IMR-90 (cell line): Measurements from ENCODE around the gene MYO1D. TPM values are rescaled to one million over a fixed set of nuclear protein-coding genes. Genes with fewer than 3 reads are reported as not detected.

ENCODE experiments used
- ATAC-seq: fragments of 200-7000 bp; cut with Tn5 transposase; 2 replicates; pipeline ENCODE4 v1.9.1; 2020; ENCODE audit warnings: low read depth, mild to moderate bottlenecking, moderate library complexity
- BruUV-seq: library from RNA; stranded (reverse); fragments of 400-500 nt; replicated peaks from 2 replicates; lab custom pipeline; 2021; lab: Mats Ljungman, UMichigan
- CTCF ChIA-PET: fragments of 300-600 bp; formaldehyde crosslinking; extraction: SDS; loops from one replicate; lab custom pipeline; 2021; ENCODE audit warnings: antibody characterized with exemption; lab: Yijun Ruan, JAX
- POLR2A ChIA-PET: fragments of 300-600 bp; sonication (Branson Sonifier 250); formaldehyde crosslinking; loops from one replicate; lab custom pipeline; 2022; ENCODE audit warnings: antibody characterized with exemption; ENCODE audit not compliant: unreplicated experiment; lab: Charles Lee
- DNase-seq: peaks from one replicate; pipeline ENCODE4 v3.0.0; 2013
- H2AFZ ChIP-seq: replicated peaks from 2 replicates; pipeline ENCODE3; 2013; ENCODE audit warnings: low read length, mild to moderate bottlenecking; ENCODE audit not compliant: poor library complexity
- H2AK5ac ChIP-seq: 2 replicates; pipeline ENCODE4 v1.6.1; 2013; ENCODE audit warnings: low read depth, low read length, inconsistent platforms
- H2AK9ac ChIP-seq: replicated peaks from 2 replicates; pipeline ENCODE3; 2013; ENCODE audit warnings: mild to moderate bottlenecking, low read depth, low read length, moderate library complexity; ENCODE audit not compliant: poor library complexity
- H2BK120ac ChIP-seq: 2 replicates; pipeline ENCODE4 v1.6.1; 2013; ENCODE audit warnings: low read depth, low read length, inconsistent platforms
- H2BK15ac ChIP-seq: 3 replicates; pipeline ENCODE4 v1.6.1; 2013; ENCODE audit warnings: low read depth, low read length, inconsistent platforms
- H2BK20ac ChIP-seq: 2 replicates; pipeline ENCODE4 v1.6.1; 2013; ENCODE audit warnings: low read depth, mild to moderate bottlenecking, inconsistent platforms, low read length, moderate library complexity
- H2BK5ac ChIP-seq: 2 replicates; pipeline ENCODE4 v1.6.1; 2013; ENCODE audit warnings: mild to moderate bottlenecking, low read depth, low read length, inconsistent platforms; ENCODE audit not compliant: poor library complexity, severe bottlenecking
- H3K14ac ChIP-seq: replicated peaks from 2 replicates; pipeline ENCODE4 v1.6.1; 2013; ENCODE audit warnings: low read depth, low read length, inconsistent platforms
- H3K18ac ChIP-seq: 2 replicates; pipeline ENCODE4 v1.6.1; 2013; ENCODE audit warnings: low read depth, low read length, control low read depth
- H3K23ac ChIP-seq: 2 replicates; pipeline ENCODE4 v1.6.1; 2013; ENCODE audit warnings: low read depth, low read length, inconsistent platforms
- H3K27ac ChIP-seq: 2 replicates; pipeline ENCODE4 v1.5.1; 2013; ENCODE audit warnings: mild to moderate bottlenecking, control low read depth, low read length; ENCODE audit not compliant: insufficient read depth
- H3K27me3 ChIP-seq: 2 replicates; pipeline ENCODE4 v1.6.1; 2013; ENCODE audit warnings: low read length; ENCODE audit not compliant: control insufficient read depth, insufficient read depth
- H3K36me3 ChIP-seq: 2 replicates; pipeline ENCODE4 v1.6.1; 2013; ENCODE audit warnings: low read length, mixed read lengths; ENCODE audit not compliant: control insufficient read depth, insufficient read depth
- H3K4ac ChIP-seq: 2 replicates; pipeline ENCODE4 v1.6.1; 2013; ENCODE audit warnings: low read depth, low read length, inconsistent platforms
- H3K4me1 ChIP-seq: 2 replicates; pipeline ENCODE4 v1.6.1; 2013; ENCODE audit warnings: low read length, mixed read lengths; ENCODE audit not compliant: control insufficient read depth, insufficient read depth
- H3K4me2 ChIP-seq: 2 replicates; pipeline ENCODE4 v1.6.1; 2013; ENCODE audit warnings: low read depth, mild to moderate bottlenecking, control low read depth, low read length, moderate library complexity
- H3K4me3 ChIP-seq: 2 replicates; pipeline ENCODE4 v1.5.1; 2013; ENCODE audit warnings: low read depth, mild to moderate bottlenecking, control low read depth, low read length, moderate library complexity; ENCODE audit not compliant: insufficient read depth
- H3K56ac ChIP-seq: 2 replicates; pipeline ENCODE4 v1.6.1; 2013; ENCODE audit warnings: low read length, inconsistent platforms; ENCODE audit not compliant: insufficient read depth; ENCODE audit errors: extremely low read depth
- H3K79me1 ChIP-seq, 2 experiments: 2 replicates each; pipeline ENCODE4 v1.6.1; 2013; ENCODE audit warnings: low read length in 2 of 2, inconsistent platforms in 1 of 2, low read depth in 1 of 2
- H3K9ac ChIP-seq: 2 replicates; pipeline ENCODE4 v1.6.1; 2013; ENCODE audit warnings: low read depth, low read length, control low read depth
- H3K9me1 ChIP-seq: 2 replicates; pipeline ENCODE4 v1.6.1; 2013; ENCODE audit warnings: low read length, inconsistent platforms; ENCODE audit not compliant: insufficient read depth
- H3K9me3 ChIP-seq: 2 replicates; pipeline ENCODE4 v1.6.1; 2013; ENCODE audit warnings: low read length; ENCODE audit not compliant: control insufficient read depth, insufficient read depth
- H4K20me1 ChIP-seq: 2 replicates; pipeline ENCODE4 v1.6.1; 2013; ENCODE audit warnings: low read length, inconsistent platforms; ENCODE audit not compliant: insufficient read depth
- H4K5ac ChIP-seq: 2 replicates; pipeline ENCODE4 v1.6.1; 2013; ENCODE audit warnings: mild to moderate bottlenecking, low read depth, low read length, control low read depth
- H4K8ac ChIP-seq, 2 experiments: 2 replicates each; pipeline ENCODE4 v1.6.1; 2013; ENCODE audit warnings: low read depth in 2 of 2, low read length in 2 of 2, control low read depth in 1 of 2, inconsistent platforms in 1 of 2
- H4K91ac ChIP-seq: 2 replicates; pipeline ENCODE4 v1.6.1; 2013; ENCODE audit warnings: low read depth, low read length, inconsistent platforms; ENCODE audit not compliant: insufficient read depth
- BHLHE40 ChIP-seq: fragments of 150-350 bp; IDR thresholded peaks from 2 replicates; pipeline ENCODE4 v1.6.1; 2016; ENCODE audit warnings: mild to moderate bottlenecking, low read depth, low read length
- CTCF ChIP-seq: conservative IDR thresholded peaks from 2 replicates; pipeline ENCODE4 v1.5.1; 2012; ENCODE audit warnings: mild to moderate bottlenecking, low read depth, low read length, improper control_type of control experiment
- FOS ChIP-seq: fragments of 150-350 bp; IDR thresholded peaks from 2 replicates; pipeline ENCODE4 v1.6.1; 2016; ENCODE audit warnings: low read depth, low read length
- MAFK ChIP-seq: IDR thresholded peaks from 2 replicates; pipeline ENCODE4 v1.6.1; 2012; ENCODE audit warnings: low read depth, low read length, improper control_type of control experiment
- MAZ ChIP-seq: IDR thresholded peaks from 2 replicates; pipeline ENCODE4 v1.6.1; 2012; ENCODE audit warnings: low read depth, mild to moderate bottlenecking, low read length, improper control_type of control experiment, moderate library complexity, borderline replicate concordance
- MXI1 ChIP-seq: IDR thresholded peaks from 2 replicates; pipeline ENCODE4 v1.6.1; 2012; ENCODE audit warnings: low read depth, mild to moderate bottlenecking, low read length, moderate library complexity, borderline replicate concordance
- NFE2L2 ChIP-seq: fragments of 150-350 bp; IDR thresholded peaks from 2 replicates; pipeline ENCODE4 v1.6.1; 2016; ENCODE audit warnings: low read depth, mild to moderate bottlenecking, low read length
- POLR2A ChIP-seq: IDR thresholded peaks from 2 replicates; pipeline ENCODE4 v1.6.1; 2012; ENCODE audit warnings: mild to moderate bottlenecking, low read depth, low read length
- RAD21 ChIP-seq: IDR thresholded peaks from 2 replicates; pipeline ENCODE4 v1.6.1; 2012; ENCODE audit warnings: low read length, improper control_type of control experiment
- RCOR1 ChIP-seq: IDR thresholded peaks from 2 replicates; pipeline ENCODE4 v1.6.1; 2012; ENCODE audit warnings: mild to moderate bottlenecking, low read length, improper control_type of control experiment; ENCODE audit not compliant: insufficient replicate concordance
- RFX5 ChIP-seq: IDR thresholded peaks from 2 replicates; pipeline ENCODE4 v1.8.0; 2012; ENCODE audit warnings: low read depth, mild to moderate bottlenecking, low read length, moderate library complexity
- WGBS, 2 experiments: methylation state at CpG; one replicate each; pipeline versions ENCODE4 v1.1.5 to v1.1.7; 2013; ENCODE audit warnings: missing lambda C conversion rate in 2 of 2; ENCODE audit not compliant: insufficient read length in 1 of 2; ENCODE audit errors: extremely low coverage in 2 of 2; 5-methylcytosine and 5-hydroxymethylcytosine counted together
- dilution Hi-C: fragments of 300-500 bp; cut with HindIII; formaldehyde crosslinking; loops from one replicate; pipeline ENCODE4 v1.14.3; 2018; ENCODE audit warnings: low sequenced_read_pairs; ENCODE audit not compliant: unreplicated experiment
- in situ Hi-C: fragments of 300-500 bp; cut with MboI; formaldehyde crosslinking; loops from 3 replicates; pipeline ENCODE4 v1.14.3; 2019; ENCODE audit warnings: low sequenced_read_pairs, inconsistent platforms, mixed read lengths
- intact Hi-C: fragments of 100-400 bp; cut with micrococcal nuclease; formaldehyde crosslinking; loops from 2 replicates; pipeline ENCODE4 v1.10.0; 2022
- polyA plus RNA-seq, 3 experiments: library from polyadenylated mRNA; depleted of rRNA; stranded (reverse); fragments of >200 nt; gene quantifications; 2 replicates each; pipeline ENCODE4 v1.2.3, GENCODE V29; 2012; ENCODE audit warnings: low replicate concordance in 1 of 3
- total RNA-seq: library from RNA; depleted of rRNA; stranded (reverse); fragments of >200 nt; gene quantifications from 2 replicates; pipeline ENCODE4 v1.2.3, GENCODE V29; 2012
- TF ChIP-seq, protein P1 (sequence below): fragments of 150-350 bp; IDR thresholded peaks from 2 replicates; pipeline ENCODE4 v1.6.1; 2017; ENCODE audit warnings: mild to moderate bottlenecking, antibody characterized with exemption, low read length, low read depth

The MYO1D gene
- total and polyA plus RNA-seq, 2 of the 4 experiments (the other 2 are of a cell fraction) = 0.63 to 0.90 TPM

DNA sequence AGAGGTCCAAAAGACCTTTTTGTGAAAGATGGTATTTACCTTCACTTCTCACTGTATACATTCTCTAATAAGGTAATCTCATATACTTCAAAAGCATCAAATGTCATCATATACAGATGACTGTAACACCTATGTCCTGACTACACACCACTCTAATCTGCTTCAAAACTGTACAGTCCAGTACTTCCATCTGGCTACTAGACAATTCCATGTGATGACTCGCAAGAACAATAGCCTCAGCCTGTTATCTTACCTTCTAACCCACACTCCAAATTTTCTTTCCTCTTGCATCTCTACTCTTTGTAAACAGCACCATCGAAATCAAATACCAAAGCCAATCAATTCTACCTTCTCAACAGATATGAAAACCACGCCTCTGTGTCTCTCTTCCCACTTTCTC lies 24.1 kb downstream of the MYO1D start:
- no peak overlapping the region for H3K23ac ChIP-seq
- dilution Hi-C loops = no loop called here
- no peak overlapping the region for H4K5ac ChIP-seq
- no peak overlapping the region for H2AK5ac ChIP-seq
- ATAC-seq = no peak
- H3K9me1 ChIP-seq = no peaks in the 10 kb centered on the region
- no peak for TF ChIP-seq MAFK
- no peak for TF ChIP-seq FOS
- TF ChIP-seq RCOR1 = no peak
- TF ChIP-seq, protein P1, sequence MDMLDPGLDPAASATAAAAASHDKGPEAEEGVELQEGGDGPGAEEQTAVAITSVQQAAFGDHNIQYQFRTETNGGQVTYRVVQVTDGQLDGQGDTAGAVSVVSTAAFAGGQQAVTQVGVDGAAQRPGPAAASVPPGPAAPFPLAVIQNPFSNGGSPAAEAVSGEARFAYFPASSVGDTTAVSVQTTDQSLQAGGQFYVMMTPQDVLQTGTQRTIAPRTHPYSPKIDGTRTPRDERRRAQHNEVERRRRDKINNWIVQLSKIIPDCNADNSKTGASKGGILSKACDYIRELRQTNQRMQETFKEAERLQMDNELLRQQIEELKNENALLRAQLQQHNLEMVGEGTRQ = no peak
- TF ChIP-seq POLR2A = no peak
- TF ChIP-seq MXI1 = no peak
- TF ChIP-seq BHLHE40 = no peak
- TF ChIP-seq RAD21 = no peak
- no peak for TF ChIP-seq RFX5
- no peak for TF ChIP-seq MAZ
- TF ChIP-seq CTCF = no peak
- TF ChIP-seq NFE2L2 = no peak
- no peak overlapping the region for H3K4me3 ChIP-seq
- H3K56ac ChIP-seq = no peak overlapping the region
- no peak overlapping the region for H3K4me2 ChIP-seq
- in situ Hi-C loops = no loop called here
- no peak overlapping the region for H2BK20ac ChIP-seq
- ChIA-PET POLR2A (no interaction called here), CTCF (no interaction called here)
- no peak for DNase-seq
- no peak overlapping the region for H2BK15ac ChIP-seq
- no peak overlapping the region for H4K8ac ChIP-seq
- H3K9me3 ChIP-seq = no peaks in the 10 kb centered on the region
- H3K18ac ChIP-seq = no peak overlapping the region
- no peaks in the 10 kb centered on the region for H3K36me3 ChIP-seq
- no peak overlapping the region for H3K14ac ChIP-seq
- no peak overlapping the region for H2AFZ ChIP-seq
- WGBS, 2 experiments = 50% methylated on average over 3 of the region's 3 CpGs; no CpG with 5 or more reads in 1 of the 2 experiments
- no peaks in the 10 kb centered on the region for H3K4me1 ChIP-seq
- H4K91ac ChIP-seq = no peak overlapping the region
- no peak overlapping the region for H2BK5ac ChIP-seq
- no peaks in the 10 kb centered on the region for H3K79me1 ChIP-seq
- no TSS peak for BruUV-seq
- H4K20me1 ChIP-seq = no peaks in the 10 kb centered on the region
- no peak overlapping the region for H3K27ac ChIP-seq
- intact Hi-C loops = no loop called here
- H3K9ac ChIP-seq = no peak overlapping the region
- no peaks in the 10 kb centered on the region; the same call in 1 of the 2 replicates for H3K27me3 ChIP-seq
- H2AK9ac ChIP-seq = no peak overlapping the region
- H3K4ac ChIP-seq = no peak overlapping the region
- H2BK120ac ChIP-seq = no peak overlapping the region
